NCI-H2171 (cell line): Measurements from ENCODE around the gene LDLRAD4.
"Not testable (repeated sequence)": the region's sequence is repeated elsewhere in the genome, so short reads cannot be mapped to it uniquely, and the experiment has no call there.

Experiments used
- DNase-seq: peaks from one replicate; lab custom pipeline; 2025; lab: John Stamatoyannopoulos, UW

The LDLRAD4 gene

GRCh38 chr18:13246591-13246990 is 28.0 kb downstream of the LDLRAD4 start:
- no peak for DNase-seq

DNA sequence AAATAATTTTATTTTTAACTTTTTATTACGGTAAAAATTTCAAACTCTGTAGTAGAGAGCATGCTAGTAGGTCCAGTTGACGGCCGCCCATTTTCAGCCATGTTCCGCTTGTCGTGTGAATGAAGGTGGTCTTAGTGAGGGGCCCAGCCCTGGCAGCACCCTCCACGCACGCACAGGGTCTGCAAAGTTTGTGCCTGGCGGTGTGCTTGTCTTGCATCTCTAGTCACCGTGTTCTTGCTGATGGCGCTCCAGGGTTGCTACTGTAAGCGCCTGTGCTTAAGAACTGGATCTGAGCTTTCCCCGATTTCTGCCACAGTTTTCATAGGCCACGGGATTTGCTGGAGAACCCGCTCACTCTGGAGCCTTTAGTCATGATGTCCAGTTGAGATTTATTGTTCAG is 28.9 kb downstream of the LDLRAD4 start:
- DNase-seq = no peak

- no peak for DNase-seq
Measured at GRCh38 chr18:13252686-13253410, 34.3 kb downstream of the LDLRAD4 start.

GRCh38 chr18:13253786-13254688 is 35.5 kb downstream of the LDLRAD4 start:
- no peak for DNase-seq

- no peak for DNase-seq
Measured at GRCh38 chr18:13254971-13255927, 36.7 kb downstream of the LDLRAD4 start.

DNA sequence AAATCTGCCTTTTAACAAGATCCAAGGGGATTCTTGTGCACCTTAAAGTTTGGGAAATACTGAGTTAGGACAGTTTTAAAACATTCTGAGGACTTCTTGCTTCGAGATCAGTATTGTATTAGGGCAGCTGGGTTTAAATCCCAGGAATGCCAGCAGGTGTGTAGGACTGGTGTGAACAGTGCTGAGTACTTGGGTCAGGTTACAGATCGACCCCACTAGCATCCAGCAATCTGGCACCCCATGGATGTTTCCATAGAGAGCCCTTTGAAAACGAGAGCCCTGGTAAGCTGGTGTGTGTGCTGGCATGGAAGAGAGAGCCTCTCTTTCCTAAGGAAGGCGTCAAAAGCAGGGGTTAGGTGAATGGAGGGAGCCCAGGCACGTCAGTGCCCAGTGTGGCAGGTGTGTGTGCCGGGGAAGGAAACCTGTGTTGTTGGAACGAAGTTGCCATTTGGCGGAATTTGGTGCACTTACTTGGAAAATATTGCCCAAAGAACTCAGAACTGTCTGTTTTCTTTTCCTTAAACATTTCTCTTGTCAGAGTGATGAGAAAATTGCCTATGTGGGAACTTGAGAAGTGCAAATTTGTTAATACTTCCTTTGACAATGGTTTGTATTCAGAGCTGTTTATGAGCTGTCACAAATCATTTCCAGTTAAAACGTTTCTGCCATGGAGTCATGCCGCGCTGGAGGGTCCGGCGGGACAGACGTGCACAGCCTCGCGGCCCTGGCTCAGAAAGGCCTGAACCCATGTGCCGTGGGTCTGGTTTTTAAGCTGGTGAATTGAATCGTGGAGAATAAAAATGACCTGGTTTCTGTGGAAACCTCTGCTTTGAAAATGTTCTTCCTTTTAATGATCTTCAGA is 38.1 kb downstream of the LDLRAD4 start:
- peak; percentile 61 for DNase-seq

GRCh38 chr18:13257361-13257980 is 38.9 kb downstream of the LDLRAD4 start:
- DNase-seq = no peak

- no peak for DNase-seq
Measured at GRCh38 chr18:13258921-13259320, 40.4 kb downstream of the LDLRAD4 start.

- no peak for DNase-seq
Measured at GRCh38 chr18:13259701-13260100, 41.1 kb downstream of the LDLRAD4 start.

DNA sequence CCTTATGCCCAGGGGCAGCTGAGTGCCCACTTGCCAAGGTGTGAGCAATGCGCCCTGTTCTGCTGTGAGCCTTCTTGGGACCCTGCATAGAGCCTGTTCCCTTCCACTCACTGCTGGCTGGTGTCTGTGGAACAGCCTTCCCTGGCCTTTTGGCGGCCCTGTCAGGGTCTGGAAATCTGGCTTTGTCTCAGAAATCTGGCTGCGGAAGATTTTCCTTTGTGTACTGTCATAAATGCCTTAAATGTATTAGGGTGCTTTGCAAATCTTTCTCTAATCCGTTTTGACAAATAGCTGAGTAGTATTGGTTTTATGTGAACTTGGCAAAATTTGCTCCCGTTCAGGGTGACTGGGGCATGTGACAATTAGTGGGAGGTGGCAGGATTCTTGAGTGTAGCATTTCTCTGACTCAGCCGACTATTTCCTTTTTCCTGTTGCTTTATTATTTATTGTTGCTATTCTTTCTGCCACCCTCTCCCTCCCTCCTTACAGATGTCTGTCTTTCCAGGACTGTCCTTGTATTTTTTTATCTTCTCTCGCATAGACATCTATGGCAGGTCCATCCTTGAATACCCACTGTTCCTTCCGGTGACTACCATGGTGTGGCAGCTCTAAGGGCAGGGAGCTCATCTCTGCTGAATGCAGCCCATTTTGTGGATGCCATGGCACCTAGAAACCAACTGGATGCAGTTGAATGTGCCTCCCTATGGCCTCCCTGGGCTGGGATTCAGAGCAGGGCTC is 41.8 kb downstream of the LDLRAD4 start:
- no peak for DNase-seq

- DNase-seq = no peak
Measured at GRCh38 chr18:13260935-13261640, 42.5 kb downstream of the LDLRAD4 start.

GRCh38 chr18:13261661-13262357 is 43.2 kb downstream of the LDLRAD4 start:
- no peak for DNase-seq

DNA sequence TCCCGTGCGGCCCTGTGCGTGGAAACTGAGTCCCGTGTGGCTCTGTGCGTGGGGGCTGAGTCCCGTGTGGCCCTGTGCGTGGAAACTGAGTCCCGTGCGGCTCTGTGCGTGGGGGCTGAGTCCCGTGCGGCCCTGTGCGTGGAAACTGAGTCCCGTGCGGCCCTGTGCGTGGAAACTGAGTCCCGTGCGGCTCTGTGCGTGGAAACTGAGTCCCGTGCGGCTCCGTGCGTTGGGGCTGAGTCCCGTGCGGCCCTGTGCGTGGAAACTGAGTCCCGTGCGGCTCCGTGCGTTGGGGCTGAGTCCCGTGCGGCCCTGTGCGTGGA is 43.8 kb downstream of the LDLRAD4 start:
- DNase-seq = not testable (repeated sequence)

DNA sequence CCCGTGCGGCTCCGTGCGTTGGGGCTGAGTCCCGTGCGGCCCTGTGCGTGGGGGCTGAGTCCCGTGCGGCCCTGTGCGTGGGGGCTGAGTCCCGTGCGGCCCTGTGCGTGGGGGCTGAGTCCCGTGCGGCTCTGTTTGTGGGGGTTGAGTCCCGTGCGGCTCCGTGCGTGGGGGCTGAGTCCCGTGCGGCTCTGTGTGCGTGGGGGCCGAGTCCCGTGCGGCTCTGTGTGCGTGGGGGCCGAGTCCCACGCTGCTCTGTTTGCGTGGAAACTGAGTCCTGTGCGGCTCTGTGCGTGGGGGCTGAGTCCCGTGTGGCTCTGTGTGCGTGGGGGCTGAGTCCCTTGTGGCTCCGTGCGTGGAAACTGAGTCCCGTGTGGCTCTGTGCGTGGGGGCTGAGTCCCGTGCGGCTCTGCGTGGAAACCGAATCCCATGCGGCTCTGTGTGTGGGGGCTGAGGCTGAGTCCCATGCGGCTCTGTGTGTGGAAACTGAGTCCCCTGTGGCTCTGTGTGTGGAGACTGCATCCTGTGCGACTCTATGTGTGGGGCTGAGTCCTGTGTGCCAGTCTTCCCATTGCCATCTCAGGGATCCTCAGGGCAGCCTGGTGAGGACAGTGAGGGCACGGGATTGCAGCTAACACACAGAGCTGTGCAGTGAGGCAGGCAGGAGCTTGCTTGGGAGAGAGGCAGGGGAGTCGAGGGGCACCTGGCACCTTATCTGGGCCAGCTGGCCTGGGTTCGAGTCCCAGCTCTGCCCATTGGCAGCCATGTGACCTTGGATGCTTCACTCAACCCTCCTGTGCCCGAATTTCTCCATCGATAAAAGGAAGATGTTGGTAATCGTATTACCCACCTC is 44.5 kb downstream of the LDLRAD4 start:
- no peak for DNase-seq

GRCh38 chr18:13264091-13265007 is 45.8 kb downstream of the LDLRAD4 start:
- no peak for DNase-seq

GRCh38 chr18:13265008-13265910 is 46.7 kb downstream of the LDLRAD4 start:
- DNase-seq = no peak
